DMS79 treated with DMSO at 0.1 percent for 48 hours (cell line): ENCODE results near the gene MARK2.

Experiments
- DNase-seq: peaks from one replicate; lab custom pipeline; 2025; lab: John Stamatoyannopoulos, UW

Gene MARK2

DNA sequence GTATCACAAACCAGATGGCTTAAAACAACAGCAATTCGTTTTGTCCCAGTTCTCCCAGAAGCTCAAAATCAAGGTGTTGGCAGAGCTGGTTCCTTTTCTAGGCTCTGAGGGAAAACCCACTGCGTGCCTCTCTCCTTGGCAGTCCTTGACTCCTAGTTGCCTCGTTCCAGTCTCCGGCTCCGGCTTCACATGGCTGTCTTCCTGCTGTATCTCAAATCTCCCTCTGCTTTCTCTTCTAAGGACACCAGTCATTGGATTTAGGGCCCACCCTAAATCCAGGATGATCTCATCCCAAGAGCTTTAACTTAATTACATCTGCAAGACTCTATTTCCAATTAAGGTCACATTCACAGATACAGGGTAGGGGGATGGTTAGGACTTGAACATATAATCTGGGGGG is 90.7 kb downstream of the MARK2 start:
- DNase-seq: no peak

DNA sequence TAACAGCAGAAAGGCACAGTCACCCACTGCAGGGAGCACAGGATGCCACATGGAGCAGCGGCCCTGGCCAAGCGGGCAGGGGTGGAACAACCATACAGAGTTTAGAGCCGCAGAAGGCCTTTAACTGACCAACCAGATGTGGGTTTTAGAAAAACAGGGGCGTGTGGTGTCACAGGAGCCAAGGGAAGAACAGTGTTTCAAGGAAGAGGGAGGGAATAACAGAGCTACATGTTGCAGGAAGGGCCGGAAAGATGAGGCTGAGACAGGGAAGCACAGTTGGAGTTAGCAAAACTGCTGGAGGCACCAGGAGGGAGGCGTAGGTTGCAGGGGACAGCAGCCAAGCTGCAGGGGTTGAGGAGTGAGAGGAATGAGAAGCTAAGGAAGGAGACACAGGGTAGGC is 92.1 kb downstream of the MARK2 start:
- no peak for DNase-seq

DNA sequence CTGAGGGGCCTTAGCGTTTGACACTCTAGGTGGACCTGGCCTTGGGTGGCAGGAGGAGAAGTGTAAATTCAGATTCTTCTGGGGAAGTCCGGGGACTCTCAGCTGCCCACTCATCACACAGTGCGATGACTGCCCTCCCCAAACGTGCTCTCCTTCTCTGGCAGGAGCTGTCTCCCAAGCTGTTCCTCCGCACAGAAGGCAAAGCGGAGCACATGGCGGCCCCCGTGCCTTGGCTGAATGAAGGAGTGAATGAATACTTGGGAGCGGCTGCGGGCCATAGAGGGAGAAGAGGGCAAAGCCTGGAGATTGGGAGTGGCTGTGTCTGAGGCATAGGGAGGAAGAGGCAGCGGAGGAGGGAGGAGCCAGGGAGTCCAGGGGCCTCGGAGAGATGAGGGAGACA is 93.0 kb downstream of the MARK2 start:
- no peak for DNase-seq

DNA sequence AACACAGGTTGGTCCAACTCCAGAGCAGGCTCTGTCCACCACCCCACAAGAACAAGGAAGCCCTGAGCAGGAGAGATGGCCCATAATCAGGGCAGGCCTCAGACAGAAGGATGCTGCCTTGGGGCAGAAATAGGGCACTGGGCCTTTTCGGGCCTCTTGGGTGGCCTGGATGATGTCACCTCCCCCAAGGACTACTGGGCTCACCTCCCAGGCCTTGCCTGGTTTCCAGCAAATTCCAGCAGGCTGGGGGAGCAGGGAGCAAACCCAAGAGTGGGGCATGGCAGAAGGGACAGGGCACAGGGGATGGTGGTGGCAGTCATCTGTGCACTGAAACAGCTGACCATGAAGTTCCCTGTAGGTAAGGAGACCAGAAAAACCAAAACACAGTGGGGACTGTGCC is 94.5 kb downstream of the MARK2 start:
- DNase-seq: no peak

DNA sequence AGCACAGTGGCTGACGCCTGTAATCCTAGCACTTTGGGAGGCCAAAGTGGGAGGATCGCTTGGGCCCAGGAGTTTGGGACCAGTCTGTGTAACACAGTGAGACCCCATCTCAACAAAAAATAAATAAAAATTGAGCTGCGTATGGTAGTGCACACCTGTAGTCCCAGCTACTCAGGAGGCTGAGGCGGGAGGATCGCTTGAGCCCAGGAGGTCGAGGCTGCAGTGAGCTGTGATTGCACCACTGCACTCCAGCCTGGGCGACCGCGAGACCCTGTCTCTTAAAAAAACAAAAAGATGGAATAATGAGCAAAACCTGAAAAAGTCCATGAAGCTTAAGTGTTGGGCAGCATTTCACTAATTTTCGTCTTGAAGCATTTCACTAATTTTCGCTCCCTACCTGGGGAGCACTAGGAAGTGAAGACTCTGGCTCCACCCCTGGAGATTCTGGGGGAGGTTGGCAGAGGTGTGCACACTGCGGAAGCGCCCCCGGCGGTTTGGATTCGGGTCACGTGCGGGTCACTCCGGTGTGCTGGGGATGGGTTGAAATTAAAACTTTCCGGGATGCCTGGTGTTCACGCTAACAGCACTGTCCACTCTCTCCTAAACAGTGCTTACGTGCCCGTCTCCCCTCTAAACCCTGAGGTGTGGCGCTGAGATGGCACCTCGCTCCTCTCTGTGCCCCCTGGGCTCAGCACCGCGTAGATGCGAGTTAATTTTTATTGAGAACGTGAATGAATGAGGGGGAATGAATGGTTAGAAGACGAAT is 99.0 kb downstream of the MARK2 start:
- peak; percentile 72 for DNase-seq

DNA sequence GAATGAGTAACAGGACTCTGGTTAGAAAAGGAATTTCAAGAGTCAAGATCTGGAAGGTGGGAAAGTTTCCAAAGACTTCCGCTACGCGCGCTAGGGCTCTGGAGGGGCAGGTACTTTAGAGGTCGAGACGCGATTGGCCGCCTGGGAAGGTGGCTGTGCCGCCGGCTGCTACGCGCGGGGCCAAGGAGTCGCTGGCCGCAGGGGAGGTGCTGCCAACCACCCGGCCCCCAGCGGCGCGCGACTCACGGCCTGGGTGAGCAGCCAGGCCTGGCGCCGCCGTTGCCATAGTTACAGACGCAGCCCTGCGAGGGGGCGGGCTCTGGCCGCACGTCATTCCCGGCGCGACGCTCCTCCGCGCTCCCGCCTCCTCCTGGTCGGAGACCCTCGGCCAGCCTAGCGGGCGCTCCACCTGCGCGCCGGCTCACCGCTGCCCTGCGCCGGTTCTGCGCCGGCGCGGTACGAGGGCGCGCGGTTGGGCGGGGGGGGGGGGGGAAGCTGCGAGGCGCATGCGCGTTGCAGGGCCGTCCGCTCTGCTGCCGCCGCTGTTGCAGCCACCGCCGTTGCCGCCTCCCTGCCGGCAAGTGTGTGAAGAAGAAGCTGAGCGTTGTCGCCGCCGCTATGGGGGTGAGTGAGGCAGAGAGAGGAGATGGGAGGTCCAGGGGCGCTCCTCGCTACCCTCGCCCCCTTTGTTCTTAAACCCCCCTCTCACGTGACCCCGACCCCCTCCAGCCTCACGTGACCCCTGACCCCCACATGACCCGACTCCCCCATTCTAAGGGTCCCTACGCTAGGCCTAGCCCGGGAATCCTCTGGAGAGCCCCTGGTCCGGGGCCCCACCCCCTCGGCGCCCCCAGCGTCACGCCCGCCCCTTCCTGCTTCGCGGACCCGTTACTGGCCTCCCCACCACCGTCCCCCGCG is 99.8 kb downstream of the MARK2 start, which contains the start of gene NAA40:
Gene NAA40, plus strand, starts transcription at position 524 of the 918 bp plus-strand sequence. Its CDS starts 95 bp downstream, at position 619.
- peak; percentile 96 for DNase-seq

DNA sequence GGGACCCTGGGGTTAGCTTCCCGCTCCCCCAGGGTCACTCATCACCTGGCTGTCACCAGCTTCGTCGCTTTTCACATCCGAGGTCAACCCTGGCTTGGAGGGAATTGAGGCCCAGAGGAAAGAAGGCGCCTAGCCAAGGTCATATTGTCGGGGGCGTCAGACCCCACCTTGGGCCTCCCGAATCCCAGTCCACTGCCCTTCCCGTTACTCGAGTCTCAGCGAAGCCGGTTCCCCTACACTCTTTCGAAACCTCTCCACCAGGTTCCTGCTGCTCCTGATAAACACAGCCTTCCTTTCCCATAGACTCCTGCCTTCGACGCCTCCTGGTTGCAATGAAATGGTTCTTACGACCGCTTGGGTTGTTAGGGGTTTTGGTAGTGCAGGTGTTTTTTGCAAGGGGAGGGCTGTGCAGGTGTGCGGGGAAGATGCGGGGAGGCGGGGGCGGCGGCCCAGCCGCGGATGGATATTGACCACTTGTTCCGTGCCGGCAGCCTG is 100.5 kb downstream of the MARK2 start:
- peak; percentile 33 for DNase-seq

DNA sequence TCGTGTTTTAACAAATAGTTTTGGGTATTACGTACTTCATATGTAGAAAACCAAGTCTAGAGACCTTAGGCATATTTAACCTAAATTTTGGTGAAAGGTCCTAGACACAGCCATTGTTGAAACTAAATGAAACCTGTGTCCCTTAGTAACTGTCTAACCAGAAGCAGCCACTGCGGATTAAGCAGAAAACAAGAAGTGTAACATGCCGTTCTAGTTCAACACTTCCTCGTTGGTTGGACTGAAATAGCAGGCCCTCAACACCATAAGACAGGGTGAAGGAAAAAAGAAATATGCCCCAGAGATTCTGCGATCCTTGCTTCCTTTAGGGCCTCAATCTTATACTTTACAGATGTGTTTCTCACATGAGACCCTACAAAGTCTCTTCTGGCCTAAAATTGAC is 101.9 kb downstream of the MARK2 start:
- DNase-seq: no peak

DNA sequence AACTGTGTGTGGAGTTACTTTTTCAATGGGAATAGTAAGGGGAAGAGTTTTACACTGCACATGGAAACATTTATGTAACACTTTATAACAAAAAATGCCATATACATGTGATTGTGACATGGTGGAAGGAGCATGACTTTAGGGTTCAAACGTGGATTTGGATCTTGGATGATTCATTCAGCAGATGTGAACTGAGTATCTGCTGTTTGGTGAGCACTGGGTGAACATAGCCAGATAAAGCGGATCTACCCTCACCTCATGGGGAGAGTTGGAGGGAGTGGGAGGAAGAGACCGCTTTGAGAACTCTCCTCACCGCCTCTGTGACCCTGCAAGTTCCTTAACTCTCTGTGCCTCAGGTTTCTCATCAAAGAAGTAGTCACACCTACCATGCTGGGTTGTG is 103.0 kb downstream of the MARK2 start:
- no peak for DNase-seq

DNA sequence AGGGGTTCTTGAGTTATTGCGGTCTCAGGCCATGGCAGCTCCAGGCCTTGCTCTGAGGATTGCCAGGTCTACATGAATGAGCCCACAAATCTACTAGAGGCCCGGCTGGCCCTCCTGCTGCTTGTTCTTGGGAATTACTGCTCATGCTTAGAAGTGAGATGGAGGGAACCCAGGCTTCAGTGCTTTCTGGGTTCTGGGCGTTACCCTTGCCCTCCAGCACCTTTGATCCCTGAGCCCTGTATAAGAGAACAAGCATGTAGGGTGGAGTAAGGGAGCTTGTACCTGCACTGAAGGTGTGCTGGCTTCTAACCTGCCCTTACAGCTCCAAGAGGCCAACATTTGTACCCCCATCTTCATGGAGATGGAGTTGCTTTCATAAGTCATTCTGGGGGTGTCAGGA is 103.9 kb downstream of the MARK2 start:
- DNase-seq: no peak

DNA sequence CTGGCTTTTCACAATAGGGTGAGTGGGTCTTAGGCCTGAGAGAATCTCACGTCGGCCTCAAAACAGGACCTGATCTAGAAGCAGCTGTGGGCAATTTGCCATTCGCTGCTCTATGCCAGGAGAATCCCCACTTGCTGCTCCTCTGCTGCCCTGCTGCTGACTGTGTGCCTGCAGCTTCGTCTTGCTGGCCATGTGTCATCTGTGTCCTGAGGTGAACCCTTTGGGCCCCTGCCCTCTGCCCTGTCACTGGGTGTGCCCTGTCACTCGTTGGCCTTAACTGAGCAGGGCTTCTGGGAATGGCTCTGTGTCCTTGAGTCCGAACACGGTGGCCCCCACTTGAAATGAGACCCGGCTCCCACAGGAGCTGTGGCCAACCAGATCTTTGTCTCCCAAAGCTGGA is 106.1 kb downstream of the MARK2 start:
- DNase-seq: no peak

DNA sequence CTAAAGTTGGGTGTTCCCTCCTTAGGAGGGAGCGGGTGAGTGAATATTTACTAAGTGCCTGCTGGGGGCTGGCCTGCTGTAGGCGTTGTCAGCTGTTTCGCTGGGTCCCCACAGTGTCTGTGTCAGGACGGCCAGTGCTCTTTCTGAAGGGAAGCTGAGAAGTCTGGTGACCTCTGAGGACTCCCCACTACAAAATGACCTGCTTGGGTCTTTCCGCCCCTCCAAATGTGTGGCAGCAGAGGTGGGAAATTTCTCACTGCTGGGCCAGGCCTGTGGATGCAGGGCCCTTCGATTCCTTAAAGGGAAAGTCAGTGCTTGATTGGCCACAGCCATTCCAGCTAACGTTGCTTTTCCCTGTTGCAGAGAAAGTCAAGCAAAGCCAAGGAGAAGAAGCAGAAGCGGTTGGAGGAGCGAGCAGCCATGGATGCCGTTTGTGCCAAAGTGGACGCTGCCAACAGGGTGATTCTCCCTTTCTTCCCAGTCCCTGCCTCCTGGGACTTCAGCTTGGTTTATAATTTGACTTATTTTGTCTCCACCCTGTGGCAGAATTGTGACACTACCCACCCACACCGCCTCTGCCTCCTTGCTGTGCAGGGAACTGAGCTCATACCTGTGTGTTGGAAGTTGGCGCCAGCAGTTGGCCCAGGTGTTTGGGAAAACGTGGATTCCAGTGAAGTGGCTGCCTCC is 106.7 kb downstream of the MARK2 start:
- DNase-seq: peak; percentile 51

DNA sequence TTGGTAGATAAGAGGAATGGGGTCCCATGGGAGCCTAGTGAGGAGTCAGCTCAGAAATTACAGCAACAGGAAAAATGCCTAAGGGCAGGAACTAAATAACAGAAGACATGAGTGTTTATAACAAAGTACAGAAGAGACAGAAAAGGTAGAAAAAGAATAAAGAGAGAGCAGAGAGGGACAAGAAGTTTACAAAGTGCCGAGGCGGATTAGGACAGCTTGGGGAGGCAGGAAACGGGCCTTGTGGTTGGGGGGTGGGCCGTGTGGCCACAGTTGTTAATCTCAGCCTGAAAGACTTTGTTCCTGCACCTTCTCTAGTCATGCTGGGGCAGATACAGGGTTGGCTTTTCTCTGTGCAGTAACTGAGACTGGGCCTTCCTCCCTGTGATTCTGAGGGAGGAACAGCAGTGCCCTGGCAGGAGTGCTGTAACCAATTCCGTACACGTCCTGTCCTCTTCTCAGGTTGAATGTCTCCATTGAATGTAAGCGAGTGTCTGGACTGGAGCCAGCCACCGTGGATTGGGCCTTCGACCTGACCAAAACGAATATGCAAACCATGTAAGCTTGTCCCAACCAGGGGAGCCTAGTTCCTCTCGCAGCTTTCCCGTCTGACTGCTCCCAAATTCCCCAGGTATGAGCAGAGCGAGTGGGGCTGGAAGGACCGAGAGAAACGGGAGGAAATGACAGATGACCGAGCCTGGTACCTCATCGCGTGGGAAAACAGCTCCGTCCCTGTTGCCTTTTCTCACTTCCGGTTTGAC is 113.0 kb downstream of the MARK2 start:
- no peak for DNase-seq

DNA sequence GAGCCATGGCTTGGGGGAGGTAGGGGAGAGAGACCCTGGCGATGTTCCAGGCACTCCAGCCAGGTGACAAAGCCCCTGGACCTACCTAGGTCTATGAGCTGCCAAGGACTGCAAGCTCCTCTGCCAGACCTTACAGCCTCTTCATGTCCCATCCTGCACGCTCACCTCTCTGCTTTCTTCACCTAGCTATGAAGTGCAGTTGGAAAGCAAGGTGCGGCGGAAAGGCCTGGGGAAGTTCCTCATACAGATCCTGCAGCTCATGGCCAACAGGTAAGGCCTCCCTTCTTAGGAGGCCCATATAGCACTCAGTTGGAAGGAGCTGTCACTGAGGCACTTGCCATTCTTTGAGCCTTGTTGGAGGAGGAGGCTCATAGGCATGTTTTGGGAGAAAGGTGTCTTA is 113.7 kb downstream of the MARK2 start:
- no peak for DNase-seq

DNA sequence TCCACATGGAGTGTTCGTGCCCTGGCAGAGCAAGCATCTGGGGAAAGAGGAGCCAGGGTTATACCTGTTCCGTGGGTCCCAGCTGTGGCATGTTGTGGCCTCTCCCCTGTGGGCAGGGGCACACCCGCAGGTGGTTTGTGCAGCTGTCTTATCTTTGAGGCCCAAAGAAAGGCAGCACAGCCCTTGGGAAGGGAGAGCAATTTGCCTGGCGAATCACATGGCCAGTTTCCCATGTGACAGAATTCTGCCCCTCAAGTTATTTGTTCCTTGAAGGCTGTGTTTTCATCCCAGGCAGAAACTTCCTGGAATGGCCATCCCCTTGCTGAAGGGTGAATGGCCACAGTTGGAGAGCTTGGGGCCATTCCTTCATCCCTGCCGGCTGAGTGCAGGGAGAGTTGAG is 119.1 kb downstream of the MARK2 start:
- no peak for DNase-seq
